ENCODE data around the gene LTBP1. TPM values are rescaled to one million over a fixed set of nuclear protein-coding genes. Genes with fewer than 3 reads are reported as not detected.

Gene LTBP1
- total and polyA plus RNA-seq, 7 experiments from 2014 or later: 0.29 to 2.1 TPM; not detected in 5

GRCh38 chr2:33377048-33377447 lies 430.3 kb downstream of the LTBP1 start:
- Mint-ChIP-seq H3K27ac (no peak overlapping the region), H3K4me1 (peaks cover 0 to 5% (median 0%) of the 10 kb centered on the region in 7 donors), H3K36me3 (no peaks in the 10 kb centered on the region), H3K9me3 (no peaks in the 10 kb centered on the region), H3K4me3 (no peak overlapping the region), H3K27me3 (peaks cover 0 to 5% (median 0%) of the 10 kb centered on the region in 5 donors)
- DNase-seq: no peak
- ChIA-PET POLR2A (no interaction called here), CTCF (no interaction called here)
- intact Hi-C loops (cut with micrococcal nuclease): loop anchor here in 1 of 2 donors (10.0 kb wide), 1 partner anchor 152 kb away; no protein-coding TSS in a partner anchor
- Histone ChIP-seq H3K36me3 (ENCODE audit: control insufficient read depth in 2 of 3, insufficient read depth in 3 of 3, low read length in 3 of 3) (no peaks in the 10 kb centered on the region), H3K9me3 (ENCODE audit: control insufficient read depth in 2 of 3, low read length in 3 of 3) (no peaks in the 10 kb centered on the region), H3K27ac (ENCODE audit: low read depth, low read length) (no peak overlapping the region), H3K27me3 (ENCODE audit: control insufficient read depth in 2 of 2, insufficient read depth in 2 of 2, low read length in 2 of 2) (no peaks in the 10 kb centered on the region), H3K4me3 (ENCODE audit: low read length) (no peak overlapping the region), H3K4me1 (ENCODE audit: control insufficient read depth in 2 of 2, insufficient read depth in 2 of 2, low read length in 2 of 2) (no peaks in the 10 kb centered on the region)
- ATAC-seq: no peak

GRCh38 chr2:33378556-33379210 lies 431.9 kb downstream of the LTBP1 start:
- no peak overlapping the region for H3K4me3 ChIP-seq (ENCODE audit: low read length)
- CTCF ChIA-PET: no interaction called here
- no peak overlapping the region for H3K27ac ChIP-seq (ENCODE audit: low read depth, low read length)
- H3K27me3 ChIP-seq (ENCODE audit: control insufficient read depth in 2 of 2, insufficient read depth in 2 of 2, low read length in 2 of 2): no peaks in the 10 kb centered on the region
- ATAC-seq (no peak), DNase-seq (no peak)
- Mint-ChIP-seq H3K4me3 (no peak overlapping the region), H3K27ac (no peak overlapping the region), H3K36me3 (no peaks in the 10 kb centered on the region), H3K4me1 (peaks cover 0 to 5% (median 0%) of the 10 kb centered on the region in 7 donors), H3K27me3 (peaks cover 0 to 10% (median 5%) of the 10 kb centered on the region in 5 donors), H3K9me3 (peaks cover 0 to 1% (median 0%) of the 10 kb centered on the region in 11 donors)
- H3K9me3 ChIP-seq (ENCODE audit: control insufficient read depth in 2 of 3, low read length in 3 of 3): no peaks in the 10 kb centered on the region
- POLR2A ChIA-PET: no interaction called here
- H3K36me3 ChIP-seq (ENCODE audit: control insufficient read depth in 2 of 3, insufficient read depth in 3 of 3, low read length in 3 of 3): no peaks in the 10 kb centered on the region
- intact Hi-C loops (cut with micrococcal nuclease): loop anchor here in 1 of 2 donors (10.0 kb wide), 1 partner anchor 154 kb away; no protein-coding TSS in a partner anchor
- H3K4me1 ChIP-seq (ENCODE audit: control insufficient read depth in 2 of 2, insufficient read depth in 2 of 2, low read length in 2 of 2): no peaks in the 10 kb centered on the region

GRCh38 chr2:33380001-33380609 lies 433.4 kb downstream of the LTBP1 start:
- no peak overlapping the region for H3K27ac ChIP-seq (ENCODE audit: low read depth, low read length)
- H3K4me1 ChIP-seq (ENCODE audit: control insufficient read depth in 2 of 2, insufficient read depth in 2 of 2, low read length in 2 of 2): no peaks in the 10 kb centered on the region
- H3K27me3 Mint-ChIP-seq: peaks cover 0 to 16% (median 6%) of the 10 kb centered on the region in 5 donors
- CTCF ChIA-PET: no interaction called here
- peaks cover 0 to 1% (median 0%) of the 10 kb centered on the region in 11 donors for H3K9me3 Mint-ChIP-seq
- no peak for DNase-seq
- no peak overlapping the region for H3K4me3 ChIP-seq (ENCODE audit: low read length)
- no peak overlapping the region for H3K27ac Mint-ChIP-seq
- no peaks in the 10 kb centered on the region for H3K9me3 ChIP-seq (ENCODE audit: control insufficient read depth in 2 of 3, low read length in 3 of 3)
- no peaks in the 10 kb centered on the region for H3K27me3 ChIP-seq (ENCODE audit: control insufficient read depth in 2 of 2, insufficient read depth in 2 of 2, low read length in 2 of 2)
- H3K4me1 Mint-ChIP-seq: peaks cover 0 to 5% (median 0%) of the 10 kb centered on the region in 7 donors
- H3K36me3 Mint-ChIP-seq: no peaks in the 10 kb centered on the region
- no peak overlapping the region for H3K4me3 Mint-ChIP-seq
- intact Hi-C loops (cut with micrococcal nuclease): no loop called here
- H3K36me3 ChIP-seq (ENCODE audit: control insufficient read depth in 2 of 3, insufficient read depth in 3 of 3, low read length in 3 of 3): no peaks in the 10 kb centered on the region
- ATAC-seq: no peak
- POLR2A ChIA-PET: no interaction called here

- ChIA-PET POLR2A (no interaction called here), CTCF (no interaction called here)
- Histone ChIP-seq H3K27ac (ENCODE audit: low read depth, low read length) (no peak overlapping the region), H3K27me3 (ENCODE audit: control insufficient read depth in 2 of 2, insufficient read depth in 2 of 2, low read length in 2 of 2) (no peaks in the 10 kb centered on the region), H3K4me3 (ENCODE audit: low read length) (no peak overlapping the region), H3K36me3 (ENCODE audit: control insufficient read depth in 2 of 3, insufficient read depth in 3 of 3, low read length in 3 of 3) (no peaks in the 10 kb centered on the region), H3K9me3 (ENCODE audit: control insufficient read depth in 2 of 3, low read length in 3 of 3) (no peaks in the 10 kb centered on the region), H3K4me1 (ENCODE audit: control insufficient read depth in 2 of 2, insufficient read depth in 2 of 2, low read length in 2 of 2) (no peaks in the 10 kb centered on the region)
- ATAC-seq: no peak
- Mint-ChIP-seq H3K27me3 (peaks cover 0 to 20% (median 6%) of the 10 kb centered on the region in 5 donors), H3K9me3 (peaks cover 0 to 1% (median 0%) of the 10 kb centered on the region in 11 donors), H3K4me1 (peaks cover 0 to 5% (median 0%) of the 10 kb centered on the region in 7 donors), H3K36me3 (no peaks in the 10 kb centered on the region), H3K27ac (no peak overlapping the region), H3K4me3 (no peak overlapping the region)
- DNase-seq: no peak
- intact Hi-C loops (cut with micrococcal nuclease): no loop called here
Measured at GRCh38 chr2:33380719-33381118, 434.0 kb downstream of the LTBP1 start.

- H3K27ac ChIP-seq (ENCODE audit: low read depth, low read length): no peak overlapping the region
- no peak for ATAC-seq
- Mint-ChIP-seq H3K9me3 (peaks cover 0 to 1% (median 0%) of the 10 kb centered on the region in 11 donors), H3K27ac (no peak overlapping the region), H3K36me3 (no peaks in the 10 kb centered on the region), H3K4me1 (peaks cover 0 to 5% (median 0%) of the 10 kb centered on the region in 7 donors), H3K27me3 (peaks cover 0 to 26% (median 9%) of the 10 kb centered on the region in 5 donors), H3K4me3 (no peak overlapping the region)
- DNase-seq: no peak
- no peaks in the 10 kb centered on the region for H3K9me3 ChIP-seq (ENCODE audit: control insufficient read depth in 2 of 3, low read length in 3 of 3)
- no peak overlapping the region for H3K4me3 ChIP-seq (ENCODE audit: low read length)
- CTCF ChIA-PET: interaction anchor here (1.2 kb wide), 1 partner anchor 9 kb away, joined by 3 read pairs; no protein-coding TSS in a partner anchor
- no peaks in the 10 kb centered on the region for H3K27me3 ChIP-seq (ENCODE audit: control insufficient read depth in 2 of 2, insufficient read depth in 2 of 2, low read length in 2 of 2)
- H3K4me1 ChIP-seq (ENCODE audit: control insufficient read depth in 2 of 2, insufficient read depth in 2 of 2, low read length in 2 of 2): no peaks in the 10 kb centered on the region
- H3K36me3 ChIP-seq (ENCODE audit: control insufficient read depth in 2 of 3, insufficient read depth in 3 of 3, low read length in 3 of 3): no peaks in the 10 kb centered on the region
- POLR2A ChIA-PET: no interaction called here
- intact Hi-C loops (cut with micrococcal nuclease): no loop called here
Measured at GRCh38 chr2:33381301-33381858, 434.6 kb downstream of the LTBP1 start.

GRCh38 chr2:33383855-33384598 lies 437.3 kb downstream of the LTBP1 start:
- ATAC-seq: no peak
- CTCF ChIA-PET: no interaction called here

More at GRCh38 chr2:33383855-33384598, 437.3 kb downstream of the LTBP1 start:
- H3K9me3 Mint-ChIP-seq: peaks cover 0 to 1% (median 0%) of the 10 kb centered on the region in 11 donors
- Histone ChIP-seq H3K4me1 (ENCODE audit: control insufficient read depth in 2 of 2, insufficient read depth in 2 of 2, low read length in 2 of 2) (no peaks in the 10 kb centered on the region), H3K4me3 (ENCODE audit: low read length) (no peak overlapping the region), H3K27me3 (ENCODE audit: control insufficient read depth in 2 of 2, insufficient read depth in 2 of 2, low read length in 2 of 2) (no peaks in the 10 kb centered on the region), H3K27ac (ENCODE audit: low read depth, low read length) (no peak overlapping the region), H3K9me3 (ENCODE audit: control insufficient read depth in 2 of 3, low read length in 3 of 3) (no peaks in the 10 kb centered on the region), H3K36me3 (ENCODE audit: control insufficient read depth in 2 of 3, insufficient read depth in 3 of 3, low read length in 3 of 3) (no peaks in the 10 kb centered on the region)
- intact Hi-C loops (cut with micrococcal nuclease): no loop called here
- no peak overlapping the region for H3K4me3 Mint-ChIP-seq
- no peak overlapping the region for H3K27ac Mint-ChIP-seq
- no peaks in the 10 kb centered on the region for H3K36me3 Mint-ChIP-seq
- DNase-seq: no peak
- peaks cover 0 to 31% (median 9%) of the 10 kb centered on the region in 5 donors for H3K27me3 Mint-ChIP-seq
- POLR2A ChIA-PET: no interaction called here
- peaks cover 0 to 5% (median 0%) of the 10 kb centered on the region in 7 donors for H3K4me1 Mint-ChIP-seq

Measured in naive thymus-derived CD4-positive, alpha-beta T cell (primary cell).